NCI-H2107 treated with DMSO at 0.1 percent for 48 hours (cell line): ENCODE data around the gene SLC26A11.

Experiments used
- DNase-seq: peaks from one replicate; lab custom pipeline; 2025; ENCODE audit not compliant: unreplicated experiment; lab: John Stamatoyannopoulos, UW

Gene SLC26A11

GRCh38 chr17:80220054-80220735 is at the start of gene SLC26A11, which contains the start of gene SGSH:
SLC26A11 (plus strand) TSS chr17:80220427; CDS start chr17:80221561, 1,134 bp downstream.
SGSH (minus strand) TSS chr17:80220333; CDS start chr17:80220313, 20 bp downstream.
- DNase-seq: peak; percentile 2

- no peak for DNase-seq
These were observed 48.5 kb upstream of the SLC26A11 start for GRCh38 chr17:80171681-80172080.

GRCh38 chr17:80173126-80173525 is 47.1 kb upstream of the SLC26A11 start:
- no peak for DNase-seq

GRCh38 chr17:80173916-80174315 is 46.3 kb upstream of the SLC26A11 start:
- DNase-seq: no peak

- no peak for DNase-seq
These were observed 43.5 kb upstream of the SLC26A11 start for GRCh38 chr17:80176757-80177156.

GRCh38 chr17:80177986-80178595 is 42.1 kb upstream of the SLC26A11 start:
- DNase-seq: no peak

GRCh38 chr17:80180192-80180591 is 40.0 kb upstream of the SLC26A11 start:
- DNase-seq: no peak

- DNase-seq: no peak
These were observed 38.8 kb upstream of the SLC26A11 start for GRCh38 chr17:80181431-80181830.

GRCh38 chr17:80182118-80182844 is 37.9 kb upstream of the SLC26A11 start:
- no peak for DNase-seq

GRCh38 chr17:80182845-80183223 is 37.4 kb upstream of the SLC26A11 start:
- no peak for DNase-seq

- no peak for DNase-seq
These were observed 36.4 kb upstream of the SLC26A11 start for GRCh38 chr17:80183581-80184422.

- DNase-seq: no peak
These were observed 35.9 kb upstream of the SLC26A11 start for GRCh38 chr17:80184423-80184714.

- DNase-seq: no peak
These were observed 34.3 kb upstream of the SLC26A11 start for GRCh38 chr17:80185968-80186367.

GRCh38 chr17:80187090-80187489 is 33.1 kb upstream of the SLC26A11 start:
- DNase-seq: no peak

GRCh38 chr17:80187515-80187941 is 32.7 kb upstream of the SLC26A11 start:
- no peak for DNase-seq

- DNase-seq: no peak
These were observed 30.6 kb upstream of the SLC26A11 start for GRCh38 chr17:80189611-80190010.

GRCh38 chr17:80190716-80191115 is 29.5 kb upstream of the SLC26A11 start:
- DNase-seq: no peak

GRCh38 chr17:80191192-80191591 is 29.0 kb upstream of the SLC26A11 start:
- no peak for DNase-seq

- no peak for DNase-seq
These were observed 28.2 kb upstream of the SLC26A11 start for GRCh38 chr17:80191865-80192661.

GRCh38 chr17:80195141-80195540 is 25.1 kb upstream of the SLC26A11 start:
- no peak for DNase-seq
